ENCODE data around the gene BCAS4. TPM values are rescaled to one million over a fixed set of nuclear protein-coding genes. Genes with fewer than 3 reads are reported as not detected.

Gene BCAS4
- total RNA-seq, 1 donor from 2014 or later = 12.2 TPM

- DNase-seq (ENCODE audit: low spot score) = no peak
Observed at GRCh38 chr20:50904067-50904570, 109.3 kb downstream of the BCAS4 start.

DNA sequence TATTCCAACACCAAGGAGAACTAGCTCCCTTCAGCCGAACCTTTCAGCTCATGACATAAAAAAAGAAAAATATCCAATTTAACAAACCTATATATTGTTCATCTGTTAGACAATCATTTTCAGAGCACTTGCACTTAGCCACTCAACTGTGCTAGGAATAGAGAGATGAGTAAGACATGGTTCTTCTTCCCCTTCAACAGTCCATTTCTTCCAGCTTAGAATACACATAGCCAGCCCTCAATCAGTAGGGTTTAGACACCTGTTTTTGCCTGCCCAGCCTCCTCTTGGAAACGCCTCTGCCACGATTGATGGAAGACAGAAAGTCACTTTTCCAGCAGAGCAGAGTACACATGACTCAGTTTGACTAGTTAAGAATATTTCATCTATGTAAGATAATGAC is 114.6 kb downstream of the BCAS4 start:
- DNase-seq (ENCODE audit: low spot score) = no peak

DNA sequence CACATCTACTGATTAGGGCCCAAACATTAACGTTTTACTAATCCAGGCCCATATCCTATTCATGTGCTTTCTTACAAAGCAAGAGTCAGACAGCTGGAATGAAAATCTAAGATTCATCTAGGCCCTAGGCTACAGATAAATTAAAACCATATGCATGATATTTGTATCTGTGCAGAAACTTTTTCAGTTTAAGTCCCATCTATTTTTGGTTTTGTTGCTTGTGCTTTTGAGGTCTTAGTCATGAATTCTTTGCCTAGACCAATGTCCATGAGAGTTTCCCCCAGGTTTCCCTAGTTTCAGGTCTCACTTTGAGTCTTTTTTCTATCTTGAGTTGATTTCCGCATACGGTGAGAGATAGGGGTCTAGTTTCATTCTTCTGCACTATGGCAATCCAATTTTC is 116.2 kb downstream of the BCAS4 start:
- no peak for DNase-seq (ENCODE audit: low spot score)

DNA sequence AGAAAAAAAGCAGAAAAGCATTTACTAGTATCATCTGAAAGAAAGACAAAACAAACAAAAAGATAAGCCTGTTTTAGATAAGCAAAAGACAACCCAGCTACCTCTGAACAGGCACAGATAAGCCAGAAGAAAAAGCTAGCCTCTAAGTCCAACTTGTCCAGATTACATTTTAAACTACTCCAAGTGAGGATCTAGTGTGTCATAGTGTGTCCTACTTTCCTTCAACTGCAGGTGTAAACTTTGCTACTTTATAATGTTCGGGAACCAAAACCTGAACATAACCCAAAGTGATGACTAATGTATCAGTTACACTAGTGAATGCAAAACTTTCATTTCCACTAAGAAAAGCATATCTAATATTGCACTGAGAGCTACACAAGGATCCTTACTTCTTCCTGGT is 116.9 kb downstream of the BCAS4 start:
- DNase-seq (ENCODE audit: low spot score) = no peak

DNA sequence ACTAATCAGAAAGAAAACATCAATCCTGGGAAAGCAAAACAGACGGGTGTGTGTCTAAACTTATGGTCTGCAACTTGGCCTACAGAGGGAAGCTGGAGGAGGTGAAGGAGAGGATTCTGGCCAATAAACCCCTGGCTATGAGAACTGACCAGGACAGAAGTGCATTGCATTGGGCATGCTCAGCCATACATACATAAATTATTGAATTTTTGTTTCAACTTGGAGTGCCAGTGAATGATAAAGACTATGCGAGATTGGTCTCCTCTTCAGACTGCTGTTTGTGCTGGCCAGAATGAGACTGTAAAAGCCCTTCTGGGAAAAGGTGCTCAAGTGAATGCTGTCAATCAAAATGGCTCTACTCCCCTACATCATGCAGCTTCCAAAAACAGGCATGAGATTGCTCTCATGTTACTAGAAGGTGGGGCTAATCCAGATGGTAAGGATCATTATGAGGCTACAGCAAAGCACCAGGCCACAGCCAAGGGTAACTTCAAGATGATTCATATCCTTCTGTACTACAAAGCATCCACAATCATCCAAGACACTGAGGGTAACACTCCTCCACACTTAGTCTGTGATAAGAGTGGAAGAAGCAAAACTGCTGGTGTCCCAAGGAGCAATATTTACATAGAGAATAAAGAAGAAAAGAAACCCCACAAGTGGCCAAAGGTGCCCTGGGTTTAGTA is 119.0 kb downstream of the BCAS4 start:
- DNase-seq (ENCODE audit: low spot score) = no peak

GRCh38 chr20:50915424-50915823 is 120.6 kb downstream of the BCAS4 start:
- no peak for DNase-seq (ENCODE audit: low spot score)

GRCh38 chr20:50916257-50916656 is 121.4 kb downstream of the BCAS4 start:
- DNase-seq (ENCODE audit: low spot score) = no peak

GRCh38 chr20:50916934-50917333 is 122.1 kb downstream of the BCAS4 start:
- DNase-seq (ENCODE audit: low spot score) = no peak

GRCh38 chr20:50918403-50918802 is 123.5 kb downstream of the BCAS4 start:
- no peak for DNase-seq (ENCODE audit: low spot score)

GRCh38 chr20:50919567-50919966 is 124.7 kb downstream of the BCAS4 start:
- peak; percentile 56 for DNase-seq (ENCODE audit: low spot score)

DNA sequence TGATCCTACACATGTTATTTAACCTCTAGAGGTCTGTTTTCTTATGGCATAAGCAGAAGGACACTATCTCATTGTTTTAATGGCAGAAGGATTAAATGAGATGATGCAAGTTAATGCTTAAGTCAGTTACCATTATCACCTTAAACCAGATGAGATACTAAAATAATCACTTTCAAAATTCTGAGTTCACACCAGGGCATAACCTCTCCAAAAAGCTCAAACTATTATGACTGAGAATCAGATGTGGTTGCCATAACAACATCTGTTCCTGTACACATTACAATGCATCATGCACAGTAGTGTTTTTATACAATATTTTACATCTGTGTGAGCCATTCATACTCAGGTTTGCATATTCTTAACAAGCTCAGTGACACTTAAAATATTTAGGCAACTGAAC is 126.1 kb downstream of the BCAS4 start:
- DNase-seq (ENCODE audit: low spot score) = no peak

DNA sequence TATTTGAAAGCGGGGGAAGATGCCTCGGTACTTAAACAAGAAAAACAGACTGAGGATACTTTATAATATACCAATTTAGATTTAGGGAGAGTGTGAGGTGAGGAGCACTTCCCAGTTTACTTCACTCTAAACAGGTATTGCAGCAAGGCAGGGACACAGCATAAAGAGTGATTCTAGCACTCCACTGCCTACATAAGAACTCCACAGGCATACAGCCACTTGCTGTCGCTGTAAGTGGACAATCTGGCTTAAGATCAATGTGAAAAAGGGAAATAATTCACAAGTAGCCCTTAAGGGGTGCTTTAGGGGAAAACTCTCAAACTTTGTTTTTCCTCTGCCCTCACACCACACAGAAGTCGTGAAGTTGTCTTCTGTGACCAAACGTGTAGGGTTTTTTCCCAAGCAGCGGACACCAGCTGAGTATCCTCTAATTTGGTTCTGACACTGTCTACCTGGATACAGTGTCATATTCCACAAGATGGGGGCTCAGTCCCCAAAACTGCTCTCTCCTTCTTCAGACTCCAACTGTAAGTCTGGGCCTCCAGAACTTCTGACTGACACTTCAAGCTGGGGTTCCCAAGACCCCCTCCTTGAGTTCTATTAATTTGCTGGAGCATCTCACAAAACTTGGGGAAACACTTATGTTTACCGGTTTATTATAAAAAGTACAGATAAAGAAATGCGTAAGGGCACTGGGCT is 127.1 kb downstream of the BCAS4 start:
- DNase-seq (ENCODE audit: low spot score) = no peak

DNA sequence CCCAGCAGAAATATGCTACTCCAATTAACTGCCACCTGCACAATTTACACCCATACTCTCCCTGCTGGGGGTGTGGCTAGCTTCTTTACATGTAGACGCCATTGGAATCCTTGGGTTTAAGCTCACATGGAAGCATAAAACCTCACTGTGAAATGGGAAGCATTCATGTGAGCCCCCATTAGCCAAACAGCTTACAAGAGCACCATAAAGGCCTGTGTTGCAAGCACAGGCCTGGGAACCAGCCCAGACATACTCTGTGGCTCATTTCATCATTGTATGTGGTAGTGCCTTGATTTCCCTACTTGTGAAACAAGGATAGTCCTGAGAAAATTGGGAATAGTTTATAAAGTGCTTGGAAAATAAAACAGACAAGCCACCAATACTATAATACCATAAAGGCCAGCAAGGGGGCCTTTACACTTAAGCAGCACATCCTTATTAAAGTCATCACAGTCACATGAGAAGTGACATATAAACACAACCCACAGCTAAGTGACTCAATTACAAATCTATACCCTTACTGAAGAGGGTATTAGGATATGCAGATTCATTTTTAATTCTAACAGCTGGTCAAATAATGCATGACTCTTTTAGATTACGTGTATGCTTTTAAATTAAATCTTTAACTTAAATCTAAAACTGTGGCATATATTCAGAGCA is 129.5 kb downstream of the BCAS4 start:
- DNase-seq (ENCODE audit: low spot score) = no peak

DNA sequence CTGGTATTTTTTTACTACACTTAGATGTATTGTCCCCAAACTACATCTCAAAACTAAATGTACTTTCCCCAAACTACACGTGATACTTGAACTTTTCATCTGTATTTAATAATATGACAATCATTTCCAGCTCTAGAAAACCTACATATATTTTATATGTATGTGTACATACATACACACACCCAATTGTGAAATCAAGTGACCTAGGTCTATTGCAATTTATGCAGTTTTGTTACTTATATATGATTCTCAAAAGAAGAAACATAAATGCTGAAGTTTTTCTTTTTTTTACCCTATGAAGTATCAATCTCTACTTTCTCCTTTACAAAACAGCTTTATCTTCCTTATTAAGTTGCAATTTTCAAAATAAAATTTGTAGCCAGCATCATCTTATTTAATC is 131.7 kb downstream of the BCAS4 start:
- no peak for DNase-seq (ENCODE audit: low spot score)

Other genes with a start within 250 kb of the BCAS4 start
- gene RIPOR3, start 103.5 kb upstream of the BCAS4 start, total RNA-seq = 5.0 TPM
- gene PARD6B, start 63.5 kb upstream of the BCAS4 start, total RNA-seq = 27.0 TPM
- gene ADNP, start 136.4 kb downstream of the BCAS4 start, total RNA-seq = 127 TPM
- gene DPM1, start 163.5 kb downstream of the BCAS4 start, total RNA-seq = 41.8 TPM
- gene MOCS3, start 163.8 kb downstream of the BCAS4 start, total RNA-seq = 6.5 TPM
- 22.4 TPM for gene KCNG1, start 228.0 kb downstream of the BCAS4 start, total RNA-seq